Measurements from ENCODE around the gene NMNAT2.

Gene NMNAT2

GRCh38 chr1:183237046-183237445 is 181.1 kb downstream of the NMNAT2 start:
- no peak for DNase-seq (ENCODE audit: low read depth in 3 of 3)

GRCh38 chr1:183236158-183236725 is 181.9 kb downstream of the NMNAT2 start:
- no peak for DNase-seq (ENCODE audit: low read depth in 3 of 3)

GRCh38 chr1:183235503-183235902 is 182.7 kb downstream of the NMNAT2 start:
- no peak for DNase-seq (ENCODE audit: low read depth in 3 of 3)

- DNase-seq (ENCODE audit: low read depth in 3 of 3) = no peak
Measured at GRCh38 chr1:183234660-183235476, 183.3 kb downstream of the NMNAT2 start.

GRCh38 chr1:183233113-183233512 is 185.1 kb downstream of the NMNAT2 start:
- no peak for DNase-seq (ENCODE audit: low read depth in 3 of 3)

GRCh38 chr1:183231545-183231944 is 186.6 kb downstream of the NMNAT2 start:
- DNase-seq (ENCODE audit: low read depth in 3 of 3) = no peak

GRCh38 chr1:183230413-183230812 is 187.8 kb downstream of the NMNAT2 start:
- DNase-seq (ENCODE audit: low read depth in 3 of 3) = no peak

GRCh38 chr1:183228347-183229220 is 189.6 kb downstream of the NMNAT2 start:
- DNase-seq (ENCODE audit: low read depth in 3 of 3) = no peak

- peak in 1 of 3 experiments; percentile 3 for DNase-seq (ENCODE audit: low read depth in 3 of 3)
Measured at GRCh38 chr1:183227422-183228346, 190.5 kb downstream of the NMNAT2 start.

- no peak for DNase-seq (ENCODE audit: low read depth in 3 of 3)
Measured at GRCh38 chr1:183226963-183227362, 191.2 kb downstream of the NMNAT2 start.

- no peak for DNase-seq (ENCODE audit: low read depth in 3 of 3)
Measured at GRCh38 chr1:183226361-183226760, 191.8 kb downstream of the NMNAT2 start.

- no peak for DNase-seq (ENCODE audit: low read depth in 3 of 3)
Measured at GRCh38 chr1:183223467-183223866, 194.7 kb downstream of the NMNAT2 start.

- DNase-seq (ENCODE audit: low read depth in 3 of 3) = no peak
Measured at GRCh38 chr1:183222909-183223308, 195.3 kb downstream of the NMNAT2 start.

- DNase-seq (ENCODE audit: low read depth in 3 of 3) = no peak
Measured at GRCh38 chr1:183219616-183220009, 198.6 kb downstream of the NMNAT2 start.

GRCh38 chr1:183218971-183219615 is 199.1 kb downstream of the NMNAT2 start:
- DNase-seq (ENCODE audit: low read depth in 3 of 3) = peak in 1 of 3 experiments; percentile 3

- no peak for DNase-seq (ENCODE audit: low read depth in 3 of 3)
Measured at GRCh38 chr1:183218027-183218618, 200.1 kb downstream of the NMNAT2 start.

- DNase-seq (ENCODE audit: low read depth in 3 of 3) = no peak
Measured at GRCh38 chr1:183215936-183216335, 202.2 kb downstream of the NMNAT2 start.

GRCh38 chr1:183215076-183215720 is 203.0 kb downstream of the NMNAT2 start:
- no peak for DNase-seq (ENCODE audit: low read depth in 3 of 3)

- no peak for DNase-seq (ENCODE audit: low read depth in 3 of 3)
Measured at GRCh38 chr1:183214021-183214970, 203.9 kb downstream of the NMNAT2 start.

Measured in stimulated activated CD4-positive, alpha-beta T cell treated with anti-CD3 and anti-CD28 coated beads, TNF-alpha, amount 100 ng/mL, for 4 hours (primary cell).